Endothelial cell of umbilical vein (primary cell): ENCODE data around the gene AASDHPPT. TPM values are rescaled to one million over a fixed set of nuclear protein-coding genes. Genes with fewer than 3 reads are reported as not detected.
A peak's percentile ranks its signal among the peaks of the same experiment; 100 is the strongest.

Source experiments
- Bru-seq: library from RNA; stranded (reverse); fragments of 400-500 nt; gene quantifications from one replicate; lab custom pipeline; 2021; lab: Mats Ljungman, UMichigan
- BruChase-seq, 2 experiments: library from RNA; stranded (reverse); fragments of 400-500 nt; gene quantifications; one replicate each; lab custom pipeline; 2021; lab: Mats Ljungman, UMichigan
- BruUV-seq: library from RNA; stranded (reverse); fragments of 400-500 nt; replicated peaks from 2 replicates; lab custom pipeline; 2021; lab: Mats Ljungman, UMichigan
- CTCF ChIA-PET: fragments of 300-600, 350-600 bp; sonication (Branson Sonifier 250); formaldehyde crosslinking; loops from one replicate; lab custom pipeline; 2021; ENCODE audit warnings: antibody characterized with exemption, inconsistent platforms; lab: Charles Lee
- POLR2A ChIA-PET: fragments of 300-600, 350-600 bp; sonication (Branson Sonifier 250); formaldehyde crosslinking; loops from one replicate; lab custom pipeline; 2021; ENCODE audit warnings: antibody characterized with exemption, inconsistent platforms; lab: Charles Lee
- DNase-seq: peaks from one replicate; pipeline ENCODE4 v3.0.0-alpha.2; 2011; ENCODE audit warnings: low read depth, low spot score
- FAIRE-seq: peaks from 2 replicates; lab custom pipeline; 2011; peaks lifted over from hg19 to GRCh38; lab: Jason Lieb, UNC
- H2AFZ ChIP-seq: 2 replicates; pipeline ENCODE4 v1.6.0; 2012; ENCODE audit warnings: low read depth, low read length, control low read depth, inconsistent platforms
- H3K27ac ChIP-seq: 2 replicates; pipeline ENCODE4 v1.5.1; 2011; ENCODE audit warnings: low read depth, mild to moderate bottlenecking, control low read depth, low read length, moderate library complexity; ENCODE audit not compliant: insufficient read depth
- H3K27me3 ChIP-seq, 2 experiments: 2 replicates each; pipeline versions ENCODE4 v1.6.0 to v1.6.1; 2011; ENCODE audit warnings: low read length in 2 of 2, mixed read lengths in 1 of 2; ENCODE audit not compliant: control insufficient read depth in 2 of 2, insufficient read depth in 2 of 2
- H3K36me3 ChIP-seq, 2 experiments: 2 replicates in 1 of 2; 3 replicates in 1 of 2; pipeline ENCODE4 v1.5.1; 2011; ENCODE audit warnings: low read length in 2 of 2, mild to moderate bottlenecking in 1 of 2, moderate library complexity in 1 of 2; ENCODE audit not compliant: control insufficient read depth in 2 of 2, insufficient read depth in 2 of 2; ENCODE audit errors: extremely low read depth in 1 of 2
- H3K4me1 ChIP-seq: 3 replicates; pipeline ENCODE4 v1.5.1; 2011; ENCODE audit warnings: mild to moderate bottlenecking, low read length; ENCODE audit not compliant: control insufficient read depth, insufficient read depth; ENCODE audit errors: extremely low read depth
- H3K4me2 ChIP-seq: 2 replicates; pipeline ENCODE4 v1.6.1; 2011; ENCODE audit warnings: low read length, control low read depth, mixed read lengths; ENCODE audit not compliant: insufficient read depth
- H3K4me3 ChIP-seq, 3 experiments: fragments of 200-600 bp in 1 of 3; sonication (generic), shearing (Covaris generic) in 1 of 3; replicated peaks in 1 of 3; 2 replicates each; pipeline ENCODE4 v1.5.1; 2011 to 2016; ENCODE audit warnings: control low read depth in 3 of 3, low read length in 3 of 3, mild to moderate bottlenecking in 2 of 3, inconsistent platforms in 1 of 3, low read depth in 1 of 3, moderate library complexity in 1 of 3; ENCODE audit not compliant: insufficient read depth in 1 of 3
- H3K79me2 ChIP-seq: 2 replicates; pipeline ENCODE4 v1.6.0; 2012; ENCODE audit warnings: low read length, inconsistent platforms; ENCODE audit not compliant: control insufficient read depth, insufficient read depth
- H3K9ac ChIP-seq: replicated peaks from 2 replicates; pipeline ENCODE3; 2011; ENCODE audit warnings: low read length, control low read depth; ENCODE audit not compliant: insufficient read depth; ENCODE audit errors: extremely low read depth
- H3K9me1 ChIP-seq: replicated peaks from 3 replicates; pipeline ENCODE4 v1.6.0; 2011; ENCODE audit warnings: mild to moderate bottlenecking, low read length; ENCODE audit not compliant: control insufficient read depth, insufficient read depth; ENCODE audit errors: extremely low read depth
- H3K9me3 ChIP-seq: replicated peaks from 2 replicates; pipeline ENCODE4 v1.5.1; 2012; ENCODE audit warnings: low read length, inconsistent platforms; ENCODE audit not compliant: control insufficient read depth, insufficient read depth
- H4K20me1 ChIP-seq: replicated peaks from 2 replicates; pipeline ENCODE3; 2011; ENCODE audit warnings: mild to moderate bottlenecking, low read length; ENCODE audit not compliant: control insufficient read depth, insufficient read depth; ENCODE audit errors: extremely low read depth
- EZH2 ChIP-seq: IDR thresholded peaks from 2 replicates; pipeline ENCODE4 v1.6.1; 2012; ENCODE audit warnings: borderline replicate concordance, low read depth, mild to moderate bottlenecking, moderate library complexity, low read length, inconsistent platforms; ENCODE audit not compliant: severe bottlenecking
- FOS ChIP-seq: IDR thresholded peaks from 2 replicates; pipeline ENCODE4 v1.6.1; 2011; ENCODE audit warnings: mild to moderate bottlenecking, low read length, moderate library complexity, borderline replicate concordance; ENCODE audit not compliant: insufficient read depth
- GATA2 ChIP-seq: IDR thresholded peaks from 2 replicates; pipeline ENCODE4 v1.7.0; 2011; ENCODE audit warnings: low read depth, mild to moderate bottlenecking, moderate library complexity, mixed read lengths, low read length; ENCODE audit not compliant: insufficient read length, insufficient read depth
- JUN ChIP-seq: IDR thresholded peaks from 2 replicates; pipeline ENCODE4 v1.6.1; 2011; ENCODE audit warnings: borderline replicate concordance, low read depth; ENCODE audit not compliant: insufficient read length, insufficient read depth
- MYC ChIP-seq: IDR thresholded peaks from one replicate; pipeline ENCODE4 v1.6.1; 2011; ENCODE audit warnings: mild to moderate bottlenecking, low read depth, low read length
- POLR2A ChIP-seq: IDR thresholded peaks from 2 replicates; pipeline ENCODE4 v1.6.1; 2012; ENCODE audit warnings: low read depth, mild to moderate bottlenecking, control low read depth, low read length
- POLR2AphosphoS5 ChIP-seq: IDR thresholded peaks from 2 replicates; pipeline ENCODE4 v1.6.1; 2012; ENCODE audit warnings: low read depth, mild to moderate bottlenecking, control low read depth, low read length, moderate library complexity; ENCODE audit not compliant: insufficient read depth
- dilution Hi-C: fragments of 300-500 bp; cut with MboI; formaldehyde crosslinking; loops from one replicate; pipeline ENCODE4 v1.15.0; 2019; ENCODE audit warnings: low sequenced_read_pairs; ENCODE audit not compliant: extremely low pct_ligation_motif_present
- intact Hi-C: fragments of 100-400 bp; cut with micrococcal nuclease; formaldehyde crosslinking; loops from one replicate; pipeline ENCODE4 v1.10.0; 2022
- long read RNA-seq: library from polyadenylated mRNA; stranded (forward); transcript quantifications from one replicate; pipeline ENCODE4 v2.0.0, GENCODE V29; 2021
- polyA minus RNA-seq, 3 experiments: library from RNA; depleted of rRNA, polyadenylated mRNA; stranded (reverse); fragments of >200 nt; gene quantifications; 1 replicate in 1 of 3; 2 replicates in 2 of 3; pipeline ENCODE4 v1.2.3, GENCODE V29; 2011
- polyA plus RNA-seq, 4 experiments: library from polyadenylated mRNA; depleted of rRNA in 3 of 4; stranded (reverse) in 3 of 4; unstranded in 1 of 4; fragments of >200 nt; gene quantifications; 2 replicates each; pipeline versions ENCODE4 v1.2.1 to v1.2.3, GENCODE V29; 2011 to 2012; ENCODE audit warnings: missing spikeins in 1 of 4
- total RNA-seq: library from RNA; stranded (reverse); gene quantifications from 2 replicates; pipeline ENCODE4 v1.2.3, GENCODE V29; 2021
- TF ChIP-seq, protein P1 (sequence below), 2 donors: IDR thresholded peaks; 1 replicate in 1 of 2; 2 replicates in 1 of 2; pipeline ENCODE4 v1.5.1; 2011; ENCODE audit warnings: low read length in 2 of 2, mild to moderate bottlenecking in 2 of 2, moderate library complexity in 2 of 2, control low read depth in 1 of 2, inconsistent platforms in 1 of 2, low read depth in 1 of 2; ENCODE audit not compliant: insufficient read depth in 1 of 2; ENCODE audit errors: extremely low read depth in 1 of 2
- TF ChIP-seq, protein P2 (sequence below): IDR thresholded peaks from 2 replicates; pipeline ENCODE4 v1.6.1; 2011; ENCODE audit not compliant: insufficient read depth, insufficient read length

AASDHPPT gene, protein sequence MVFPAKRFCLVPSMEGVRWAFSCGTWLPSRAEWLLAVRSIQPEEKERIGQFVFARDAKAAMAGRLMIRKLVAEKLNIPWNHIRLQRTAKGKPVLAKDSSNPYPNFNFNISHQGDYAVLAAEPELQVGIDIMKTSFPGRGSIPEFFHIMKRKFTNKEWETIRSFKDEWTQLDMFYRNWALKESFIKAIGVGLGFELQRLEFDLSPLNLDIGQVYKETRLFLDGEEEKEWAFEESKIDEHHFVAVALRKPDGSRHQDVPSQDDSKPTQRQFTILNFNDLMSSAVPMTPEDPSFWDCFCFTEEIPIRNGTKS
- total RNA-seq (29.8 and 34.2 TPM in 2 replicates), polyA plus RNA-seq (10.3 and 14.3 TPM in 2 replicates), polyA minus RNA-seq (25.9 and 28.5 TPM in 2 replicates), Bru-seq, nascent RNA (percentile 90 among the genes with signal in this experiment), BruChase-seq, experiment 1, labeled RNA remaining after a 6-hour chase (percentile 79 among the genes with signal in this experiment), BruChase-seq, experiment 2, labeled RNA remaining after a 2-hour chase (percentile 82 among the genes with signal in this experiment)
- polyA plus RNA-seq (2011; cell fraction: cytosol; rRNA removed) = 19.1 and 20.3 TPM in 2 replicates
- polyA plus RNA-seq (2011; cell fraction: nucleus; rRNA removed) = 11.3 and 16.1 TPM in 2 replicates
- 34.1 and 43.5 TPM in 2 replicates for polyA plus RNA-seq (2012)
- 25.7 TPM for polyA minus RNA-seq (2011; cell fraction: cytosol; rRNA and poly(A)+ RNA removed)
- 23.3 and 29.1 TPM in 2 replicates for polyA minus RNA-seq (2011; cell fraction: nucleus; rRNA and poly(A)+ RNA removed)
- long read RNA-seq, full-length matches to known transcripts = 145 of 149 reads
- long read RNA-seq, partial matches to known transcripts = 0 of 149 reads
- long read RNA-seq, other reads (novel, unspliced or antisense) = 4 of 149 reads

DNA sequence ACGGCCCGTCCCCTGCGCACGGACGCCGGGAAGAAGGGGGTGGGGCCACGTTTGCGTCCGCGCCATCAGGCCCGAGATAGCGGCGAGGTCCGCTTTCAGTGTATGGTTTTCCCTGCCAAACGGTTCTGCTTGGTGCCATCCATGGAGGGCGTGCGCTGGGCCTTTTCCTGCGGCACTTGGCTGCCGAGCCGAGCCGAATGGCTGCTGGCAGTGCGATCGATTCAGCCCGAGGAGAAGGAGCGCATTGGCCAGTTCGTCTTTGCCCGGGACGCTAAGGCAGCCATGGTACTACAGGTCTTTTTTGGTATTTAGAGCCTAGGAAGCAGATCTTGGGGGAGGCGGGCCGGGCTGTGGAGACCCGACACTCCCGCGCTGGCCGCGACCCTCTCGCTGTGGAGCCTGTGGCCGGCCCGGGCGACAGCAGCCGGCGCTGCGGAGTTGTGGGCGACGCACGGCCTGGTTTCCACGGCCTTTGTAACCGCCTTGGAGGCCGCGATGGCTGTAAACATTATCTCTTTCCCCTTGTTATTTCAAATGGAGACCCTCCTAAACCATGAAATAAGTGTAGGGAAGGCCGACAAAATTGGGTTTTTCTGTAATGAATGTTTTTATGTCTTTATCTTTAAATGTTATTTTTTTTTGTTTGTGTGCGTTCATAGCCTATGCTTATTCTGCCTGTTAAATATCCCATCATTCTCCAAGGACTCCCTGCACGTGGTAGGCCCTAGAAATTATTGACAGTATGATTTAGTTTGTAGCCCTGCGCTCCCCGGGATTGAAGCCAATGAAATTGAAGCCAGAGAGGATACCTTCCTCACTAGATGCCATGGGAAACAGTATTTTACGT lies at the start of gene AASDHPPT:
Gene AASDHPPT (plus strand): TSS at position 54 of the 847 bp plus-strand sequence. CDS start 49 bp downstream, at position 103.
- dilution Hi-C loops (no loop called here), intact Hi-C loops (loop anchor here (1.0 to 2.0 kb wide), 4 partner anchors 8 to 142 kb away; partner anchors contain the start of gene MSANTD4)
- no peaks in the 10 kb centered on the region for H4K20me1 ChIP-seq
- peaks cover 41% of the 10 kb centered on the region for H3K79me2 ChIP-seq
- no peaks in the 10 kb centered on the region for H3K27me3 ChIP-seq
- peaks cover 4 to 5% of the 10 kb centered on the region in 2 experiments for H3K36me3 ChIP-seq
- H3K27ac ChIP-seq = peak within 1 kb of the TSS; percentile 65
- POLR2A ChIA-PET = interaction anchor here (0.6 to 1.0 kb wide), 5 partner anchors 14 to 1451 kb away, joined by 3 to 4 read pairs (median 3); no protein-coding TSS in a partner anchor
- peak within 1 kb of the TSS; percentile 25 to 96 (median 86) for H3K4me3 ChIP-seq
- peak within 1 kb of the TSS; percentile 89 for H3K4me2 ChIP-seq
- no peaks in the 10 kb centered on the region for H3K9me1 ChIP-seq
- TF ChIP-seq POLR2A (peak; percentile 88), FOS (no peak), POLR2AphosphoS5 (peak; percentile 73), JUN (no peak), EZH2 (no peak), GATA2 (no peak), MYC (no peak)
- TF ChIP-seq, protein P1, sequence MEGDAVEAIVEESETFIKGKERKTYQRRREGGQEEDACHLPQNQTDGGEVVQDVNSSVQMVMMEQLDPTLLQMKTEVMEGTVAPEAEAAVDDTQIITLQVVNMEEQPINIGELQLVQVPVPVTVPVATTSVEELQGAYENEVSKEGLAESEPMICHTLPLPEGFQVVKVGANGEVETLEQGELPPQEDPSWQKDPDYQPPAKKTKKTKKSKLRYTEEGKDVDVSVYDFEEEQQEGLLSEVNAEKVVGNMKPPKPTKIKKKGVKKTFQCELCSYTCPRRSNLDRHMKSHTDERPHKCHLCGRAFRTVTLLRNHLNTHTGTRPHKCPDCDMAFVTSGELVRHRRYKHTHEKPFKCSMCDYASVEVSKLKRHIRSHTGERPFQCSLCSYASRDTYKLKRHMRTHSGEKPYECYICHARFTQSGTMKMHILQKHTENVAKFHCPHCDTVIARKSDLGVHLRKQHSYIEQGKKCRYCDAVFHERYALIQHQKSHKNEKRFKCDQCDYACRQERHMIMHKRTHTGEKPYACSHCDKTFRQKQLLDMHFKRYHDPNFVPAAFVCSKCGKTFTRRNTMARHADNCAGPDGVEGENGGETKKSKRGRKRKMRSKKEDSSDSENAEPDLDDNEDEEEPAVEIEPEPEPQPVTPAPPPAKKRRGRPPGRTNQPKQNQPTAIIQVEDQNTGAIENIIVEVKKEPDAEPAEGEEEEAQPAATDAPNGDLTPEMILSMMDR (IDR thresholded peaks at IDR 0.05; ENCODE audit: extremely low read depth in 1 of 2, insufficient read depth in 1 of 2, low read depth in 1 of 2, low read length in 2 of 2) = no peak
- TF ChIP-seq, protein P2, sequence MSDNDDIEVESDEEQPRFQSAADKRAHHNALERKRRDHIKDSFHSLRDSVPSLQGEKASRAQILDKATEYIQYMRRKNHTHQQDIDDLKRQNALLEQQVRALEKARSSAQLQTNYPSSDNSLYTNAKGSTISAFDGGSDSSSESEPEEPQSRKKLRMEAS = peak; percentile 22
- H3K9ac ChIP-seq = peak within 1 kb of the TSS; percentile 92
- H2AFZ ChIP-seq = peak within 1 kb of the TSS; percentile 83
- FAIRE-seq = no peak
- no peaks in the 10 kb centered on the region for H3K9me3 ChIP-seq
- TSS peak; percentile 66 for BruUV-seq
- peak; percentile 79 for DNase-seq
- CTCF ChIA-PET = interaction anchor here (0.7 to 3.7 kb wide), 6 partner anchors 9 to 1115 kb away, joined by 3 to 30 read pairs (median 4); no protein-coding TSS in a partner anchor
- H3K4me1 ChIP-seq = peaks cover 14% of the 10 kb centered on the region
